Karpas-422 (cell line): ENCODE results near the gene FLT1. TPM values are rescaled to one million over a fixed set of nuclear protein-coding genes. Genes with fewer than 3 reads are reported as not detected.

ENCODE experiments used
- DNase-seq: peaks from one replicate; pipeline ENCODE4 v3.0.0-alpha.2; 2015
- H2AFZ ChIP-seq: fragments of 200-600 bp; sonication (generic); 2 replicates; pipeline ENCODE4 v1.6.1; 2014; ENCODE audit warnings: antibody characterized with exemption, low read length, mixed read lengths
- H3K27ac ChIP-seq: fragments of 200-600 bp; sonication (generic); 2 replicates; pipeline ENCODE4 v1.5.1; 2014; ENCODE audit warnings: mild to moderate bottlenecking, low read length, moderate library complexity
- H3K27me3 ChIP-seq: fragments of 200-600 bp; sonication (generic); 2 replicates; pipeline ENCODE4 v1.6.1; 2014; ENCODE audit warnings: low read length, mixed read lengths
- H3K36me3 ChIP-seq: fragments of 200-600 bp; sonication (generic); 2 replicates; pipeline ENCODE4 v1.6.1; 2014; ENCODE audit warnings: low read length, mixed read lengths; ENCODE audit not compliant: insufficient read depth
- H3K4me1 ChIP-seq: fragments of 200-600 bp; sonication (generic); 2 replicates; pipeline ENCODE4 v1.6.1; 2014; ENCODE audit warnings: mild to moderate bottlenecking, low read length, mixed read lengths
- H3K4me2 ChIP-seq: fragments of 200-600 bp; sonication (generic); 2 replicates; pipeline ENCODE4 v1.6.1; 2014; ENCODE audit warnings: low read length, low read depth, mild to moderate bottlenecking; ENCODE audit not compliant: poor library complexity, severe bottlenecking
- H3K4me3 ChIP-seq: fragments of 200-600 bp; sonication (generic); 2 replicates; pipeline ENCODE4 v1.5.1; 2014; ENCODE audit warnings: mild to moderate bottlenecking, antibody characterized with exemption, low read length, mixed read lengths
- H3K79me2 ChIP-seq: fragments of 200-600 bp; sonication (generic); 2 replicates; pipeline ENCODE4 v1.6.1; 2014; ENCODE audit warnings: mild to moderate bottlenecking, low read length, mixed read lengths
- H3K9ac ChIP-seq: fragments of 200-600 bp; sonication (generic); 2 replicates; pipeline ENCODE4 v1.6.0; 2014; ENCODE audit warnings: low read length
- H3K9me2 ChIP-seq: fragments of 200-600 bp; sonication (generic), shearing (Covaris generic); replicated peaks from 2 replicates; pipeline ENCODE4 v1.6.0; 2014; ENCODE audit warnings: mild to moderate bottlenecking, low read length, moderate library complexity; ENCODE audit not compliant: insufficient read depth
- H3K9me3 ChIP-seq: fragments of 300-700, 200-600 bp; sonication (generic); 2 replicates; pipeline ENCODE4 v1.6.1; 2014; ENCODE audit warnings: low read length, mixed read lengths
- H4K20me1 ChIP-seq: fragments of 200-600 bp; sonication (generic); 2 replicates; pipeline ENCODE4 v1.6.1; 2014; ENCODE audit warnings: mild to moderate bottlenecking, antibody characterized with exemption, low read length, low read depth; ENCODE audit not compliant: insufficient read depth
- total RNA-seq: library from RNA; depleted of rRNA; stranded (reverse); fragments of >200 nt; shearing (Covaris generic); gene quantifications from 2 replicates; pipeline ENCODE4 v1.2.3, GENCODE V29; 2014; ENCODE audit warnings: low replicate concordance

Gene FLT1
- total RNA-seq, 1 experiment from 2014 or later: not detected

- no peak overlapping the region for H3K4me2 ChIP-seq
- no peak overlapping the region for H3K9ac ChIP-seq
- no peaks in the 10 kb centered on the region for H3K9me2 ChIP-seq
- H3K27ac ChIP-seq: no peak overlapping the region
- no peak overlapping the region for H3K4me3 ChIP-seq
- no peaks in the 10 kb centered on the region for H3K9me3 ChIP-seq
- no peaks in the 10 kb centered on the region for H4K20me1 ChIP-seq
- no peaks in the 10 kb centered on the region for H3K27me3 ChIP-seq
- H3K79me2 ChIP-seq: no peaks in the 10 kb centered on the region
- no peak overlapping the region for H2AFZ ChIP-seq
- no peaks in the 10 kb centered on the region for H3K36me3 ChIP-seq
- no peaks in the 10 kb centered on the region for H3K4me1 ChIP-seq
- DNase-seq: no peak
These were observed 144.8 kb downstream of the FLT1 start for GRCh38 chr13:28349907-28350654.

DNA sequence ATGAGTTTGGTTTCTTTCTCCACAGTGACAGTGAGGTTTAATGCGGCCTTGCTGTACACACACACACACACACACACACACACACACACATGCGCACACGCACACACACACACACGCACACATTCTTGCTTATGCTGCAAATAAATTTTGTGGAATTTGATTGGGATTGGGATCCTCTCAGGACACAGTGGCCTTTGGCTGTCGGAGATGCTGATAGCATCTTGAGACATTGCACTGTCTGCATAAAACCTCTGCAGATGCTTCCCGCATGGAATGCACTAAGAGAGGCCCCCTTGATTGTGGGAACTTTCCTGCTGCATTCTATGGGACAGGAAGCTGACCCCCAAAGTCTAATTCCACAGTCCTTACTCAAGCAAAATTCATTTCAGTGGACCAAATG is 145.6 kb downstream of the FLT1 start:
- Histone ChIP-seq H3K36me3 (no peaks in the 10 kb centered on the region), H4K20me1 (no peaks in the 10 kb centered on the region), H3K9me2 (no peaks in the 10 kb centered on the region), H3K4me3 (no peak overlapping the region), H3K4me1 (no peaks in the 10 kb centered on the region), H3K79me2 (no peaks in the 10 kb centered on the region), H3K9ac (no peak overlapping the region), H3K4me2 (no peak overlapping the region), H3K27ac (no peak overlapping the region), H2AFZ (no peak overlapping the region), H3K27me3 (no peaks in the 10 kb centered on the region), H3K9me3 (no peaks in the 10 kb centered on the region)
- no peak for DNase-seq

DNA sequence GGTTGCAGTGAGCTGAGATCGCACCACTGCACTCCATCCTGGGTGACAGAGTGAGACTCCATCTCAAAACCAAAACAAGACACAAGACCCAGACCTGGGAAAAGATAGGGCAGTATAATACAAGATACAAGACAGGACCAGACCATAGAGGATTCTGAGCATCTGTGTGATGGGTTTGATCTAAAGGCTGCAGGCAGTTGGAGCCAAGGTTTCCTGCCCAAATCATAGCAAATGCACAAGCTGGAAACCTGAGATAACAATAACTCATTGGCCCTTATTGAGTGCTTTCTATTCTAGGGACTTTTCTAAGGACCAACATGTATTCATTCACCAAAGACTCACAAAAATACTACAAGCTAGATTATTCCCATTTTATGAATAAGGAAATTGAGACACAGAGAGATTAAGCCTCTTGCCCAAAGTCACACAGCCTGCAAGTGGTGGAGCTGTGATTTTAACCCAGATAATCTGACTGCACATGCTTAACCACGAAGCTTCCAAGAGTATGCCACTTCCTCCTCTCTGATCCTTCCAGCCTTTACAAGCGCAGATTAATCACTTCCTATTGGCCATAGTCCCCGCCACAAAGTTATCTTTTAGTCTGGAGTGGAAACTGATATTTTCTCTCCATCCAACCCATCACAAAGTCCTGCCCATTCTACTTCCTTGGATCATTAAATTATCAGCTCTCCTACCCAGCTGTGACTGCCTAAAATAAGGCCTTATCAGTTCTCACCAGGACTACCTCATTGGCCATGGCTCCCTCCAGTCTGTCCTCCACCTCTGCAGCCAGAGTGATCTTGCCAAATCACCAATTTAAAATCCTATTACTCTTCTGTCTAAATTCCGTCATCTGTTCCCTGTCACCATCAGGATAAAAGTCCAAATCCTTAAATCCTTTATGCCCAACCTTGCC is 147.2 kb downstream of the FLT1 start:
- no peaks in the 10 kb centered on the region for H4K20me1 ChIP-seq
- no peaks in the 10 kb centered on the region for H3K79me2 ChIP-seq
- no peaks in the 10 kb centered on the region for H3K36me3 ChIP-seq
- no peaks in the 10 kb centered on the region for H3K9me3 ChIP-seq
- no peak overlapping the region for H3K4me2 ChIP-seq
- H3K27ac ChIP-seq: no peak overlapping the region
- no peak for DNase-seq
- no peaks in the 10 kb centered on the region for H3K9me2 ChIP-seq
- no peaks in the 10 kb centered on the region for H3K4me1 ChIP-seq
- H3K9ac ChIP-seq: no peak overlapping the region
- no peaks in the 10 kb centered on the region for H3K27me3 ChIP-seq
- no peak overlapping the region for H2AFZ ChIP-seq
- H3K4me3 ChIP-seq: no peak overlapping the region

- Histone ChIP-seq H3K27me3 (no peaks in the 10 kb centered on the region), H3K79me2 (no peaks in the 10 kb centered on the region), H3K27ac (no peak overlapping the region), H2AFZ (no peak overlapping the region), H4K20me1 (no peaks in the 10 kb centered on the region), H3K4me3 (no peak overlapping the region), H3K9ac (no peak overlapping the region), H3K9me2 (no peaks in the 10 kb centered on the region), H3K4me1 (no peaks in the 10 kb centered on the region), H3K36me3 (no peaks in the 10 kb centered on the region), H3K4me2 (no peak overlapping the region), H3K9me3 (no peaks in the 10 kb centered on the region)
- no peak for DNase-seq
These were observed 148.8 kb downstream of the FLT1 start for GRCh38 chr13:28346154-28346553.

GRCh38 chr13:28344163-28344562 is 150.8 kb downstream of the FLT1 start:
- Histone ChIP-seq H3K27me3 (no peaks in the 10 kb centered on the region), H3K4me2 (no peak overlapping the region), H3K9me2 (no peaks in the 10 kb centered on the region), H3K4me1 (no peaks in the 10 kb centered on the region), H2AFZ (no peak overlapping the region), H3K4me3 (no peak overlapping the region), H3K9ac (no peak overlapping the region), H3K27ac (no peak overlapping the region), H3K36me3 (no peaks in the 10 kb centered on the region), H4K20me1 (no peaks in the 10 kb centered on the region), H3K79me2 (no peaks in the 10 kb centered on the region), H3K9me3 (no peaks in the 10 kb centered on the region)
- DNase-seq: no peak

GRCh38 chr13:28342251-28342650 is 152.7 kb downstream of the FLT1 start:
- peak; percentile 15 for DNase-seq
- Histone ChIP-seq H3K9me2 (no peaks in the 10 kb centered on the region), H3K4me1 (no peaks in the 10 kb centered on the region), H3K27ac (no peak overlapping the region), H3K79me2 (no peaks in the 10 kb centered on the region), H3K27me3 (no peaks in the 10 kb centered on the region), H3K9ac (no peak overlapping the region), H3K4me3 (no peak overlapping the region), H2AFZ (no peak overlapping the region), H3K36me3 (no peaks in the 10 kb centered on the region), H3K4me2 (no peak overlapping the region), H4K20me1 (no peaks in the 10 kb centered on the region), H3K9me3 (no peaks in the 10 kb centered on the region)

- DNase-seq: peak; percentile 29
- H3K79me2 ChIP-seq: no peaks in the 10 kb centered on the region
- no peak overlapping the region for H3K9ac ChIP-seq
- no peaks in the 10 kb centered on the region for H3K9me3 ChIP-seq
- no peak overlapping the region for H3K27ac ChIP-seq
- no peak overlapping the region for H3K4me3 ChIP-seq
- no peaks in the 10 kb centered on the region for H3K9me2 ChIP-seq
- no peaks in the 10 kb centered on the region for H3K36me3 ChIP-seq
- H4K20me1 ChIP-seq: no peaks in the 10 kb centered on the region
- no peaks in the 10 kb centered on the region for H3K4me1 ChIP-seq
- H3K27me3 ChIP-seq: no peaks in the 10 kb centered on the region
- no peak overlapping the region for H2AFZ ChIP-seq
- H3K4me2 ChIP-seq: no peak overlapping the region
These were observed 154.6 kb downstream of the FLT1 start for GRCh38 chr13:28340272-28340793.

DNA sequence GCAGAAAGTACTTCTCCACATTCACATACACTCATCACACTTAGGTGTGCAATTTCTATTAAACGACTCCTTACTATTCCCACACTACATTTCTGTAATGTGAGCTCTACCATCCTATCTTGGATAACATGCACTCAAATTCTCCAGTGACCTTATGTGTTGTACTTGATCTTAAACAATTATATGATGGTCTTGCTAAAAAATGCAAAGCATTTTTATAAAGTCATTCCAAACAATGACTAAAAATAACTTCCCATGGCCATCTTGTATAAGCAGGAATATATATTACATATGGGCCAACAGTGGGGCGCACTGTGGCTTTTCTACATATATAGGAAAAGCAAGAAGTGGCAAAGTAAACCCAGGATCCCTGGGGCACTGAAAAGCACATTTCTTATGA is 155.5 kb downstream of the FLT1 start:
- DNase-seq: peak; percentile 15
- no peaks in the 10 kb centered on the region for H3K9me2 ChIP-seq
- H2AFZ ChIP-seq: no peak overlapping the region

More for the DNA sequence above, 155.5 kb downstream of the FLT1 start:
- no peaks in the 10 kb centered on the region for H3K27me3 ChIP-seq
- no peaks in the 10 kb centered on the region for H3K9me3 ChIP-seq
- H3K79me2 ChIP-seq: no peaks in the 10 kb centered on the region
- H3K36me3 ChIP-seq: no peaks in the 10 kb centered on the region
- no peak overlapping the region for H3K4me3 ChIP-seq
- H3K4me1 ChIP-seq: no peaks in the 10 kb centered on the region
- H4K20me1 ChIP-seq: no peaks in the 10 kb centered on the region
- H3K4me2 ChIP-seq: no peak overlapping the region
- H3K27ac ChIP-seq: no peak overlapping the region
- H3K9ac ChIP-seq: no peak overlapping the region
